DMS79 treated with DMSO at 0.1 percent for 48 hours (cell line): ENCODE data around the gene OGA.

Experiments used
- DNase-seq: peaks from one replicate; lab custom pipeline; 2025; lab: John Stamatoyannopoulos, UW

The OGA gene

GRCh38 chr10:101835362-101835761, 17.1 kb upstream of the OGA start:
- DNase-seq, result no peak

DNA sequence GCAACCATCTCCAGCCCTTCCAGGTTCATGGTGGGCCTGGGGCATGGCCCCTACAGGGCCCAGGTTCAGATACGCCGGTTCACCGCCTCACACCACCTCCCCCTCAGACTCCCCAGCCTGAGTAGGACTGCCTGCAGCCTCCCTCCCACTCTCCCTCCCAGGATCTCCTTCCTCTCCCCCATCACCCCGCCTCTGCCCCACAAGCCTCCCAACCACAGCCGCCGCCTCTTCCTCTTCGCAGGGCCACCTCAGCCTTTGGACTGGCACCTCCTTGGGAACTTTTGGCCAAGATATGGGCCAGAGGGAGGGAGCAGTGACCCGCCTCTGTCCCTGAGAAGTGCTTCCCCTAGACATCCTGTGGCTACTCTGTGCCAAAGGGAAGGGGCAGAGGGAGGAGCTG, 16.1 kb upstream of the OGA start:
- no peak for DNase-seq

GRCh38 chr10:101833466-101833865, 15.2 kb upstream of the OGA start:
- DNase-seq, result no peak

GRCh38 chr10:101832325-101832771, 14.1 kb upstream of the OGA start:
- no peak for DNase-seq

DNA sequence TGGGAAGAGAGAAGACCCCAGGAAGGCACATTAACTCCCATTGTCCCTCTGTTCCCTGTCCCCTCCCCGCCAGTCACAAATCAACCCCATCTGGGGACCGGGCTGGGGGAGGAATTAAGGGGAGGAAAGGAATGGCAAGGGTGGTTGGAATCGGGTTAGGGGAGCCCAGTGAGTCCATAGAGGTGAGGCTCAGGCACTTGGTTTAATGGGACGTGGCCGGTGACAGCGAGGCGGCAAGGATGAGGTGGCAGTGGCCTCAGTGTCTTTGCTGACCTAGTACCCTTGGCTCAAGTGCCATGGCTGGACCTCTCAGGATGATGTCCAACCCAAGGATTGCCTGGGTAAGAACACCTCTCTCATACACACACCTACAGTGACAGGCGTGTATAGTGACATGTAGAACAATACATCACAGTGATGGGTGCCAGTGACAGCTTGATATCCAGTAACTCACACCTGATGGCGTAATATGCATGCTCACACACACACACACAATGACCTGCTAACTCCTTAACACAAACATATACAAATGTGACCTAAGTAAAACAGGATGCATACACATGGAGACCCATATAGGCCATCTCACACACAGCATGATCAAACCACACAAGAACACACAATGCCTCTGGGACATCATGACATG, 13.0 kb upstream of the OGA start:
- no peak for DNase-seq

- peak; percentile 6 for DNase-seq
Measured at GRCh38 chr10:101830322-101831168, 12.3 kb upstream of the OGA start.

- no peak for DNase-seq
Measured at GRCh38 chr10:101829561-101830315, 11.5 kb upstream of the OGA start.

DNA sequence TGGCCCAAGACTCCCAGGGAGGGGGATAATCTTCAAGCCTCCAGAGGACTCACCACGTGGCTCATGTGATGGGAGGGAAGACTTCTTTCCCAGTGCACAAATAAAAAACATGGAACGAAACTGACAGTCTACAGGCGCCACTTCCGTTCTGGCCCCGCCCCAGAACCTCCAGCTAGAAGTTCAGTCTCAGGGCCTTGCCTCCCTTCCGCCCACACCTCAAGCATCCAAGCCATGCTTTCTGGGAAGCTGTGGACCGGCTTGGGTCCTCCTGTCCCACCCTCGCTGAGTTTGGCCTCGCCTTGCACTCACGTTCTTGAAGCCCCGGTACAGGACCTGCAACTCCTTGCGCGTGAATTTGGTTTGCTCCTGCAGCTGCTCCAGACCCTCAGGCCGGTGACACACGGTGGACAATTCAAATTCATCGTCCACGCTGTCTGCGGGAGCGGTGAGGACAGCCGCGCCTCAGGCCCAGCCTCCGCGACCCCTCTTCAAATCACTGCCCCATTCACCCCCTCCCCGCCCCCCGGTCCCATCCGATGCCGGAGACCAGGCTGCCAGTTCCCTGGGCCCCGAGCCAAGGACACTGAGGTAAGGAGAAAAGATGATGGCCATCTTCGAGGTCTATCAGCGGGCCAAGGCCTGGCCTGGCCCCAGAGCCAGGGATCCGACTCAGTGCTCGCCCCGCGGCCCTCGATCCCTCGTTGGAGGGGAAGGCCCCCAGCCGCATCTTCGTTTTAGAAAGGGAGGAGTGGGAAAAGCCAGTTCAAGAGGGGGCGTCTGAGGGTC, 10.7 kb upstream of the OGA start:
- DNase-seq, result no peak

GRCh38 chr10:101827919-101828600, 9.8 kb upstream of the OGA start:
- DNase-seq, result no peak

DNA sequence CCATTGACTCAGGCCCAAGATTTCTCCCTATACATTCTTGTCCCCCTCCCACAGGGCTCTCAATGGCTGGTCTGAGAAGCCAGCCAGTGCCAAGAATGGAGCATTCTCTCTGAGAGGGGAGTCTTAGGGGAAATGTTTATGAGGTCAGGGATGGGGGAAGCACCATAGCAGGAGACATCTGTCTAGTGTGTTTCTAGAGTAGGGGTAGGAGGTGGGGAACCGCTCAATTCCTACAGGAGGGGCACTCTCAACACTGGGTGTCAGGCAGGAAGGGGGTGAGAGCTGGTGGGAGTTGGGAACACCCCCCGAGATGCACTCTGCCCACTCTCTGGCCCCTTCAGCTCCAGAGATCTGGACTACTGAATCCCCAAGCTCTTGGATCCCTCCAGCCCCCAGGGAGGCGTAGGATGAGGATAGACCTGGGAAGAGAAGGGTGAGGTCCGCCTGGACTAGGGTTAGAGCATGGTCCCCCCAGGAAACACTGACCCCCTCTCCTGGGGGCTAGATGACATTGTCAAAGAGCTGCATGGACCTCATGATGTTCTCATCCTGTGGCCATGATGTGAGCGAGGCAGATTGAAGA, 8.7 kb upstream of the OGA start:
- no peak for DNase-seq

DNA sequence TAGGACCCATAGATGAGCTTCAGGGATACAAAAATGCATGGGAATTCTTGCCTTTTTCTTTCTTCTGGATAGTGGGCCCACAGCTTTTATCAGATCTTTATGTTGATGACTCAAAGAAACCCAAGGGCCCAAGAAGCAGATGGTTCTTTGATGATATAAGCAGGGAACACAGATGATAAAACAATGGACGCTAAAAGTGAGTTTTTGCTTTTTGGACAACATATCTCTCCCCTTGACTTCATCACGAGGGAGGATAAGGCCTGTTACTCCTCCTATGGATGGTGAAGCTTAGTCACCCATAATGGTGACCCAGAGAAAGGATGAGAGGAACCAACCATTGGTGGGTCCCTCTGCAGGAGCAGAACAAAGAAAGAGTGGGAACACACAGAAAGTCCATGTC, 6.5 kb upstream of the OGA start:
- no peak for DNase-seq

DNA sequence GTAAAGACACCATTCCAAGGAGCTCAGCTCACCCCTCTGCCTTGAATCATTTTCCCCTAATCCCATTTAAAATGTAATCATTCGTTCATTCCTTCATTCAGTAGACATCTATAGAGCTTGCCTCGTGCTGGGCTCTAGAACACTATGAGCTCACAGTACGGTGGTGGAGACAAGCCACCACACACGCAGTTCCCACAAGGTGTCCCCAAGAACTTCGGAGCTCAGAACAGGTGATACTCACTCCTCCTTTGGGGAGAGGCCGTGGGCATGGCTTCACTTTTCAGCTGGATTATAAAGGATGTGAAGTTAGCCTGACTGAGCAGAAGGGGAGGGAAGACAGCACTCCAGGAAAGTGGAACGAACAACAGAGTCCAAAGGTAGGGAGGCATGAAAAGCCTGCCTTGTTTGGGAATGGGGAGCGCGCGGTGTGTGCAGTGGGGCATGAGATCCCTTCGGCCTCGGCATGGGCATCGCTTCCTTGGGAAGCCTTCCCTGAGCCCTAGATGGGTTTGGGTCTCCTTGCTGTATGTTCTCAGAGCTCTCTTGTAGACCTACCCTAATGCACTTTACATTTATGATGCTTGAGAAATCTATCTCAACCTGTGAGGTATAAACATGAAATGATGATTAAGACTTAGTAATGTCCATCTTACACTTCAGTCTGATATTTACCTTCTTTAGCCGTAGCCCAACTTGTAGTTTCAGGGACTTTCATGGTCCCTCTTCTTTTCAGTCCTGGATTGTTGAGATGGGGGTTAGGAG, 809 bp upstream of the OGA start:
- peak; percentile 9 for DNase-seq

- peak; percentile 57 for DNase-seq
Measured at GRCh38 chr10:101817337-101818118, 716 bp downstream of the OGA start.

DNA sequence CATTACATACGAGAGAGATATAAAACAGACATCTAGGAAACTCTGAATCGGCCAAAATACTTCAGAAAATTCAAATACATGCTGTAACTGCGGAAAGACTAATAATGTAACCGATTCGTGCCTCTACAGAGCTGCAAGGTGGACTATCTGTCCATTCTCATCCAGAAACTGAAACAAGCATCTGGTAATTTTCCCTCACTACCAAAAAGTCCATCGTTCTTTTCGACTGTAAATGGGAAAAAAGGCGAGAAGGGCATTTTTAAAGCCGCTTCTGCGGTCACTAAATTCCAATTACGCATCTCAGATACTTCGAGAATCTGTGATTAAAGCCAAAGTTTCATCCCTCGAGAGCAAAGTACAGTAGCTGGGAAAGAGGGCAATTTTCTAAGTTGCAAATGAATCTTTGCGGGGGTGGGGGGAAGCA, 1.3 kb downstream of the OGA start:
- DNase-seq, result no peak

GRCh38 chr10:101816376-101816775, 1.9 kb downstream of the OGA start:
- DNase-seq, result no peak

DNA sequence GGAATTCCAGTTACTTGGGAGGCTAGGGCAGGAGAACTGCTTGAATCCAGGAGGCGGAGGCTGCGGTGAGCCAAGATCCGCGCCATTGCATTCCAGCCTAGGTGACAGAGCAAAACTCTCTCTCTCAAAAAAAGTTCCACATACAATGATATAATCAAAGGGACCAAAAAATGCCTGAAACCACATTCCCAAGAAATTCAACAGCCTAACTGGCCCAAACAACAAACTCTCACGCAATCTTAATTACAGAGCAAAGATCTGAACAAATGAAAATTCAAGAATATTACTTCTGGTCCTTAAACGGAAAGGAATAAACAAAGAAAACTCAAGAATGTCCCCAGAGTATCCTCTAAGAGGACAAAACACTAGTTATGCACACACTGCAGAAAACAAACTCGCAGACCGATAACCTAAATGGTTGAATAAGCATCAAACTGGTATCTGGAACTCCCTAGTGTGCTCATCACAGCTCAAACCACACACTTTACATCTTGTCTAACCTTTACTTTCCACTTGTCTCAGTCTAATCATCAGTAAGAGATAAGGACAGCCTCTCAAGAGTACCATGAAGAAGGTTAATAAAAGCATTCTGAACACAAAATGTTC, 3.7 kb downstream of the OGA start:
- DNase-seq, result peak; percentile 27

- DNase-seq, result no peak
Measured at GRCh38 chr10:101812606-101813005, 5.6 kb downstream of the OGA start.

DNA sequence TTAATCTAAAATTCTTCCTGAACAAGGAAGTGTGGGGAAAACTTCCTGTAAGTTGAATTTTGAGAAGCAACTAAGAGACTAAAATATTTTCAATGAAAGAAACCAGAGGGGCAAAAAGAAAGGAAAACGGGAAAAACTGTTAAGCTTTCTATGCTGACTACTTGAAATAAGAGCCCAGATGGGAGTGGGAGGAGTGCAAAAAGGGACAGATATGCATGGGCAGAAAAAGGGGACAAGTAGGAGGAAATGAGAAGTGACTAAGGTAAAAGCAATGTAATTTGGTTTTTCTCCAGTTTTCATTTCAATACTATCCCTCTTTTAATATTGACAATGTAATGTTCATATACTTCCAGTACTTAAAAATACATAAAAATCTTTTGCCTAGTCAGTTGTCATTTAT, 11.1 kb downstream of the OGA start:
- no peak for DNase-seq

DNA sequence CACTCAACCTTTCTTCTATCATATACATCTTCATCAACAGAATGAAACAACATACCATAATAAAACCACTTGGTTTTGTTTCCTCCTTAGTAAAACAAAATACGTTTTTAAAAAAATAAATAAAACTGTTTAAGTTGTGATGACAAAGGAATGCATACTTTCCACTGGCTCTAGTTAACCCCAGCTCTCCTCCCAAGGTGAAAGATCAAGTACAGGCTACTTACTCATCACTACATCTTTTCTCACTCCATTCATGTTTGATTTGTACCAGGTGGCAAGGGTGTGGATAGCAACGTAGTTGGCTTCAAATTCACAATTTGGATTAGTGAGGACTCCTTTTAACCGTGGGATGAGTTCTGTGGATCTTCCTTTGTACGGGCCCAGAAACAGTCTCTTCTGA, 14.7 kb downstream of the OGA start:
- no peak for DNase-seq
